Fibroblast of lung (primary cell): ENCODE data around the gene EBPL.

Experiments
- CTCF ChIP-seq, 2 donors: IDR thresholded peaks in 1 of 2; conservative IDR thresholded peaks in 1 of 2; 1 replicate in 1 of 2; 2 replicates in 1 of 2; pipeline ENCODE4 v1.5.1; 2011 to 2012; ENCODE audit warnings: low read length in 2 of 2, control low read depth in 1 of 2, inconsistent platforms in 1 of 2, low read depth in 1 of 2, mild to moderate bottlenecking in 1 of 2
- EZH2 ChIP-seq: IDR thresholded peaks from 2 replicates; pipeline ENCODE4 v1.5.1; 2012; ENCODE audit warnings: low read length, control low read depth, mild to moderate bottlenecking; ENCODE audit errors: missing control alignments

GRCh38 chr13:49654011-49654410 lies 37.3 kb downstream of the EBPL start:
- TF ChIP-seq CTCF (conservative IDR thresholded peaks at IDR 0.05 in 1 of 2, IDR thresholded peaks at IDR 0.05 in 1 of 2; ENCODE audit: low read depth in 1 of 2, low read length in 2 of 2) (no peak), EZH2 (no peak)
